ENCODE data around the gene SLC16A13. TPM values are rescaled to one million over a fixed set of nuclear protein-coding genes. Genes with fewer than 3 reads are reported as not detected.

Gene SLC16A13
- total RNA-seq, 1 donor from 2014 or later = 12.4 TPM

- no peak for DNase-seq
- H3K36me3 Mint-ChIP-seq (ENCODE audit: low read depth) = peaks cover 29% of the 10 kb centered on the region
- H3K27ac Mint-ChIP-seq = peak overlapping the region; percentile 50
- H3K4me1 Mint-ChIP-seq = peaks cover 74% of the 10 kb centered on the region
- H3K9me3 Mint-ChIP-seq = no peaks in the 10 kb centered on the region
- no peak overlapping the region for H3K4me3 Mint-ChIP-seq
- intact Hi-C loops (cut with micrococcal nuclease) = loop anchor here (10.0 kb wide), 1 partner anchor 264 kb away; the partner anchor contains the start of gene XAF1
- no peaks in the 10 kb centered on the region for H3K27me3 Mint-ChIP-seq
These were observed 17.4 kb upstream of the SLC16A13 start for GRCh38 chr17:7018331-7018964.

- Mint-ChIP-seq H3K27me3 (no peaks in the 10 kb centered on the region), H3K4me3 (no peak overlapping the region), H3K27ac (no peak overlapping the region), H3K9me3 (no peaks in the 10 kb centered on the region), H3K4me1 (peaks cover 82% of the 10 kb centered on the region), H3K36me3 (ENCODE audit: low read depth) (peaks cover 20% of the 10 kb centered on the region)
- no peak for DNase-seq
- intact Hi-C loops (cut with micrococcal nuclease) = loop anchor here (10.0 kb wide), 1 partner anchor 265 kb away; the partner anchor contains the start of gene XAF1
These were observed 16.4 kb upstream of the SLC16A13 start for GRCh38 chr17:7019367-7019766.

- Mint-ChIP-seq H3K27ac (no peak overlapping the region), H3K27me3 (no peaks in the 10 kb centered on the region), H3K4me1 (peaks cover 85% of the 10 kb centered on the region), H3K9me3 (no peaks in the 10 kb centered on the region), H3K36me3 (ENCODE audit: low read depth) (peaks cover 18% of the 10 kb centered on the region), H3K4me3 (peak overlapping the region; percentile 19)
- intact Hi-C loops (cut with micrococcal nuclease) = loop anchor here (10.0 kb wide), 1 partner anchor 265 kb away; the partner anchor contains the start of gene XAF1
- no peak for DNase-seq
These were observed 15.8 kb upstream of the SLC16A13 start for GRCh38 chr17:7019839-7020519.

GRCh38 chr17:7020894-7021664 lies 14.7 kb upstream of the SLC16A13 start:
- Mint-ChIP-seq H3K4me1 (peaks cover 75% of the 10 kb centered on the region), H3K4me3 (peak overlapping the region; percentile 68), H3K36me3 (ENCODE audit: low read depth) (peaks cover 14% of the 10 kb centered on the region), H3K27ac (peak overlapping the region; percentile 10), H3K9me3 (no peaks in the 10 kb centered on the region), H3K27me3 (no peaks in the 10 kb centered on the region)
- no peak for DNase-seq
- intact Hi-C loops (cut with micrococcal nuclease) = no loop called here

GRCh38 chr17:7021993-7022778 lies 13.6 kb upstream of the SLC16A13 start:
- Mint-ChIP-seq H3K9me3 (no peaks in the 10 kb centered on the region), H3K36me3 (ENCODE audit: low read depth) (peaks cover 7% of the 10 kb centered on the region), H3K27ac (peak overlapping the region; percentile 59), H3K4me3 (peak overlapping the region; percentile 68), H3K4me1 (peaks cover 64% of the 10 kb centered on the region), H3K27me3 (no peaks in the 10 kb centered on the region)
- peak; percentile 95 for DNase-seq
- intact Hi-C loops (cut with micrococcal nuclease) = loop anchor here (1.0 kb wide), 1 partner anchor 111 kb away; no protein-coding TSS in a partner anchor

- Mint-ChIP-seq H3K27ac (peak within 1 kb of the TSS; percentile 59), H3K4me3 (peak within 1 kb of the TSS; percentile 68), H3K4me1 (peaks cover 56% of the 10 kb centered on the region), H3K36me3 (ENCODE audit: low read depth) (no peaks in the 10 kb centered on the region), H3K27me3 (no peaks in the 10 kb centered on the region), H3K9me3 (no peaks in the 10 kb centered on the region)
- peak; percentile 66 for DNase-seq
- intact Hi-C loops (cut with micrococcal nuclease) = loop anchor here (1.0 kb wide), 3 partner anchors 8 to 112 kb away; no protein-coding TSS in a partner anchor
These were observed 12.8 kb upstream of the SLC16A13 start, which contains the start of gene BCL6B for GRCh38 chr17:7022781-7023571. Gene BCL6B, plus strand, starts transcription at chr17:7023050. Its CDS starts 622 bp downstream, at chr17:7023672.

- no peaks in the 10 kb centered on the region for H3K36me3 Mint-ChIP-seq (ENCODE audit: low read depth)
- peak overlapping the region; percentile 68 for H3K4me3 Mint-ChIP-seq
- intact Hi-C loops (cut with micrococcal nuclease) = loop anchor here (1.0 kb wide), 2 partner anchors 8 to 12 kb away; no protein-coding TSS in a partner anchor
- peaks cover 54% of the 10 kb centered on the region for H3K4me1 Mint-ChIP-seq
- no peaks in the 10 kb centered on the region for H3K27me3 Mint-ChIP-seq
- H3K27ac Mint-ChIP-seq = peak overlapping the region; percentile 59
- DNase-seq = peak; percentile 98
- H3K9me3 Mint-ChIP-seq = peaks cover under 1% of the 10 kb centered on the region
These were observed 12.0 kb upstream of the SLC16A13 start for GRCh38 chr17:7023576-7024401.

GRCh38 chr17:7024402-7024785 lies 11.4 kb upstream of the SLC16A13 start:
- intact Hi-C loops (cut with micrococcal nuclease) = no loop called here
- H3K4me1 Mint-ChIP-seq = peaks cover 56% of the 10 kb centered on the region

GRCh38 chr17:7025245-7025644 lies 10.6 kb upstream of the SLC16A13 start:
- Mint-ChIP-seq H3K27me3 (no peaks in the 10 kb centered on the region), H3K36me3 (ENCODE audit: low read depth) (peaks cover 7% of the 10 kb centered on the region), H3K27ac (no peak overlapping the region), H3K4me1 (peaks cover 59% of the 10 kb centered on the region), H3K4me3 (no peak overlapping the region), H3K9me3 (peaks cover 6% of the 10 kb centered on the region)
- no peak for DNase-seq
- intact Hi-C loops (cut with micrococcal nuclease) = no loop called here

More at GRCh38 chr17:7024402-7024785, 11.4 kb upstream of the SLC16A13 start:
- Mint-ChIP-seq H3K27me3 (no peaks in the 10 kb centered on the region), H3K9me3 (peaks cover 6% of the 10 kb centered on the region), H3K36me3 (ENCODE audit: low read depth) (peaks cover 2% of the 10 kb centered on the region), H3K27ac (no peak overlapping the region), H3K4me3 (no peak overlapping the region)
- DNase-seq = no peak

GRCh38 chr17:7026471-7027115 lies 9.2 kb upstream of the SLC16A13 start:
- peaks cover 52% of the 10 kb centered on the region for H3K4me1 Mint-ChIP-seq
- no peaks in the 10 kb centered on the region for H3K27me3 Mint-ChIP-seq
- intact Hi-C loops (cut with micrococcal nuclease) = no loop called here
- no peak overlapping the region for H3K4me3 Mint-ChIP-seq
- H3K27ac Mint-ChIP-seq = no peak overlapping the region
- DNase-seq = no peak
- peaks cover 6% of the 10 kb centered on the region for H3K9me3 Mint-ChIP-seq
- H3K36me3 Mint-ChIP-seq (ENCODE audit: low read depth) = peaks cover 7% of the 10 kb centered on the region

- DNase-seq = no peak
- peak overlapping the region; percentile 48 for H3K27ac Mint-ChIP-seq
- H3K4me3 Mint-ChIP-seq = no peak overlapping the region
- peaks cover 6% of the 10 kb centered on the region for H3K9me3 Mint-ChIP-seq
- peaks cover 53% of the 10 kb centered on the region for H3K4me1 Mint-ChIP-seq
- intact Hi-C loops (cut with micrococcal nuclease) = no loop called here
- peaks cover 7% of the 10 kb centered on the region for H3K36me3 Mint-ChIP-seq (ENCODE audit: low read depth)
- H3K27me3 Mint-ChIP-seq = no peaks in the 10 kb centered on the region
These were observed 8.5 kb upstream of the SLC16A13 start for GRCh38 chr17:7027335-7027734.

Measured in activated CD4-positive, alpha-beta T cell treated with anti-CD3 and anti-CD28 coated beads, Interleukin-2, amount 10 ng/mL, durations not matched to agents 24 days and 14 days (primary cell).